ENCODE results near the gene HPSE2.

The HPSE2 gene

GRCh38 chr10:98589007-98589406 is 646.6 kb downstream of the HPSE2 start:
- H3K27ac ChIP-seq, result peak overlapping the region; percentile 77; the same call in 1 of the 2 replicates
- TF ChIP-seq CTCF (conservative IDR thresholded peaks at IDR 0.05), result no peak

- no peak for TF ChIP-seq CTCF (conservative IDR thresholded peaks at IDR 0.05)
- peak overlapping the region; percentile 77 for H3K27ac ChIP-seq
Measured at GRCh38 chr10:98587156-98587837, 648.4 kb downstream of the HPSE2 start.

- H3K27ac ChIP-seq, result peak overlapping the region; percentile 77
- TF ChIP-seq CTCF (conservative IDR thresholded peaks at IDR 0.05), result no peak
Measured at GRCh38 chr10:98586096-98586495, 649.6 kb downstream of the HPSE2 start.

- H3K27ac ChIP-seq, result no peak overlapping the region
- TF ChIP-seq CTCF (conservative IDR thresholded peaks at IDR 0.05), result no peak
Measured at GRCh38 chr10:98582363-98582762, 653.3 kb downstream of the HPSE2 start.

- no peak for TF ChIP-seq CTCF (conservative IDR thresholded peaks at IDR 0.05)
- no peak overlapping the region for H3K27ac ChIP-seq
Measured at GRCh38 chr10:98577578-98577977, 658.1 kb downstream of the HPSE2 start.

GRCh38 chr10:98577168-98577567 is 658.5 kb downstream of the HPSE2 start:
- TF ChIP-seq CTCF (conservative IDR thresholded peaks at IDR 0.05), result no peak
- H3K27ac ChIP-seq, result no peak overlapping the region

GRCh38 chr10:98576096-98576495 is 659.6 kb downstream of the HPSE2 start:
- no peak overlapping the region for H3K27ac ChIP-seq
- TF ChIP-seq CTCF (conservative IDR thresholded peaks at IDR 0.05), result no peak

Data from VCaP (cell line).